Bronchial epithelial cell (primary cell): ENCODE results near the gene NSMCE1. TPM values are rescaled to one million over a fixed set of nuclear protein-coding genes. Genes with fewer than 3 reads are reported as not detected.
A peak's percentile ranks its signal among the peaks of the same experiment; 100 is the strongest.

Source experiments
- DNase-seq: peaks from one replicate; pipeline ENCODE4 v3.0.0-alpha.2; 2010; ENCODE audit warnings: low read depth
- FAIRE-seq: peaks from 2 replicates; lab custom pipeline; 2011; peaks lifted over from hg19 to GRCh38; lab: Jason Lieb, UNC
- H3K27me3 ChIP-seq: 2 replicates; pipeline ENCODE4 v1.5.1; 2011; ENCODE audit warnings: low read length; ENCODE audit not compliant: control insufficient read depth, insufficient read depth
- H3K36me3 ChIP-seq: 2 replicates; pipeline ENCODE4 v1.5.1; 2011; ENCODE audit warnings: low read length; ENCODE audit not compliant: control insufficient read depth, insufficient read depth
- H3K4me3 ChIP-seq: 2 replicates; pipeline ENCODE4 v1.5.1; 2011; ENCODE audit warnings: mild to moderate bottlenecking, low read depth, low read length, control low read depth
- total RNA-seq: library from RNA; depleted of rRNA; stranded (reverse); fragments of >200 nt; gene quantifications from 2 replicates; pipeline ENCODE4 v1.2.1, GENCODE V29; 2014
- TF ChIP-seq, protein P1 (sequence below): IDR thresholded peaks from 2 replicates; pipeline ENCODE4 v1.5.1; 2011; ENCODE audit warnings: mild to moderate bottlenecking, moderate library complexity, low read length, control low read depth, inconsistent platforms; ENCODE audit not compliant: insufficient read depth, severe bottlenecking

The NSMCE1 gene
- total RNA-seq, 1 donor from 2014 or later: 111 TPM

DNA sequence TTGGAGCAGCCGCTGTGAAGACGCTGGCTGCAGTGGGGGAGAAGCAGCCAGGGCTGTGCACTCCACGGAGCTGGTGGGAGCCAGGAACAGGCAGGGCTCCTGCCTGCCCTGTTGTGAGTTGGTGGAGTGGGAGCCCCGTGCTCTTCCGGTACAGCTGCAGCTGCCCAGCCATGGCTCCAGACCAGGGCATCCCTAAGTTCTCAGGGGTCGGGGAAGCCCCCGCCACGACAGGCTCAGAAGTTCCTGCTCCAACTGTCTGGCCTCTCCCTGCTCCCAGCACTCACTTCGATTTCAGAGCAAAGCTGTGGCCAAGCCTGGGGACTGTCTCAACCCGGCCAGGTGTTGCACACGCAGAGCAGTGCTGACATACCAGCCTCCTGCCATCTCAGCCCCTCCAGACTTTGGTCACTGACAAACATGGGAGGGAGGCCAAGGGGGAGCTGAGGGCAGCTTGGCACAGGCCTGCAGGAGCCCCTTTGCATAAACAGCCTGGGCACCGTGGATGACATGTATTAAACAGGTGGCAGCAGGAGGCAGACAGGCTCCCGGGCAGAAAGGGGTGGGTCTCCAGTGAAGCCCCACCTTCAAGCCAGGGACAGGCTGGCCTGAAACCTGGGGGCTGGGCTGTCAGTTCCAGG, 79.1 kb downstream of the NSMCE1 start:
- DNase-seq (no peak), FAIRE-seq (no peak)
- TF ChIP-seq, protein P1, sequence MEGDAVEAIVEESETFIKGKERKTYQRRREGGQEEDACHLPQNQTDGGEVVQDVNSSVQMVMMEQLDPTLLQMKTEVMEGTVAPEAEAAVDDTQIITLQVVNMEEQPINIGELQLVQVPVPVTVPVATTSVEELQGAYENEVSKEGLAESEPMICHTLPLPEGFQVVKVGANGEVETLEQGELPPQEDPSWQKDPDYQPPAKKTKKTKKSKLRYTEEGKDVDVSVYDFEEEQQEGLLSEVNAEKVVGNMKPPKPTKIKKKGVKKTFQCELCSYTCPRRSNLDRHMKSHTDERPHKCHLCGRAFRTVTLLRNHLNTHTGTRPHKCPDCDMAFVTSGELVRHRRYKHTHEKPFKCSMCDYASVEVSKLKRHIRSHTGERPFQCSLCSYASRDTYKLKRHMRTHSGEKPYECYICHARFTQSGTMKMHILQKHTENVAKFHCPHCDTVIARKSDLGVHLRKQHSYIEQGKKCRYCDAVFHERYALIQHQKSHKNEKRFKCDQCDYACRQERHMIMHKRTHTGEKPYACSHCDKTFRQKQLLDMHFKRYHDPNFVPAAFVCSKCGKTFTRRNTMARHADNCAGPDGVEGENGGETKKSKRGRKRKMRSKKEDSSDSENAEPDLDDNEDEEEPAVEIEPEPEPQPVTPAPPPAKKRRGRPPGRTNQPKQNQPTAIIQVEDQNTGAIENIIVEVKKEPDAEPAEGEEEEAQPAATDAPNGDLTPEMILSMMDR: no peak
- H3K4me3 ChIP-seq: no peak overlapping the region
- H3K27me3 ChIP-seq: no peaks in the 10 kb centered on the region
- H3K36me3 ChIP-seq: no peaks in the 10 kb centered on the region

DNA sequence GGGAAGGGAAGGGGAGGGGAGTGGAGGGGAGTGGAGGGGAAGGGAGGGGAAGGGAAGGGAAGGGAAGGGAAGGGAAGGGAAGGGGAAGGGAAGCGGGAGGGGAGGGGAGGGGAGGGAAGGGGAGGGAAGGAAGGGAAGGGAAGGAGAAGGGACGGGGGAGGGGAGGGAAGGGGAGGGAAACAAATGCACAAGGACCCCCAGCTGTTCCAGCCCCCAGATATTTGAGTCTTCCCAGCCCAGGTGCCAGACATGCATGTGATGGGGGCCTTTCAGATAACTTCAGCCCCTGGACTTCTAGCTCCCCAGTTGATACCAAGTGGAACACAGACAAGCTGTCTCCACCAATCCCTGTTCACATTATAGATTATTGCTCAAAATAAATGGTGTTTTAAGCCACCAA, 79.9 kb downstream of the NSMCE1 start:
- FAIRE-seq: no peak
- Histone ChIP-seq H3K4me3 (no peak overlapping the region), H3K27me3 (no peaks in the 10 kb centered on the region), H3K36me3 (no peaks in the 10 kb centered on the region)
- TF ChIP-seq, protein P1: no peak
- no peak for DNase-seq

DNA sequence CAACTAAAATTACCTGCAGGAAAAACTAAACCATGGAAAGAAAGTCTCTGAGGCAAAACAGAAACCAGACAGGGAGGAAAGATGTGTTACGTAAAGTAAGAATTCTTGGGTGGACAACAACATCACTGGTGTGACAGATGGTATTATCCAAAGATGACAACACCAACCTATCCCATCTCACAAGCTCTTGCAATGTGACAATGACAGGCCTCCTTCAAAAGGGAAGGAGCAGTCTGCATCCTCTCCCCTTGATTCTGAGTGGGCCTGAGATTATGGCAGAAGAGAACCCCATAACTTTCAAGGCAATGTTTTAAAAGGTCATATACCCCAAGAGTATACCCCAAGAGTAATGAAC, 82.8 kb downstream of the NSMCE1 start:
- TF ChIP-seq, protein P1: no peak

DNA sequence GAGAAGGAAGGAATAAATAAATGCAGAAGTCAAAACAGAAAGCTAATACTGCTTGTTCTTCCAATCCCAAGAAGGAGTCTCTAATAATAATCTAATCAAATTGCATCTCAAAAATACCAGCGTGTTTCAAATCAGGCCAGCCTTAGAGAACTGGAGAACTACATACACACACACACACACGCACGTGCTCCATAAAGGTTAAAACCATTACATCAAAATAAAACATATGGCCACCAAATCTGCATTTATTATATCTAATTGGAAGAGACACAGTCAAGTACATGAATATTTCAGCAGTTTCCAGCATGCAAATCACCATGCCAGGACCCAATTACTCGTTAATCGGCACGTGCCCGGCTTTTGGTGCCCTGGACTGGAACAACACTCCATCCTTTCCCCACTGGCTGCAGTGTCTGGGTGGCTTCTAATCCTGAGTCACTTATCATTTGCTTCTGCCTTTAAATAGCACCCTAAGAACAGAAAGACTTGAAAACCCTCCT, 85.6 kb downstream of the NSMCE1 start:
- DNase-seq (no peak), FAIRE-seq (no peak)
- H3K36me3 ChIP-seq: no peaks in the 10 kb centered on the region
- TF ChIP-seq, protein P1: no peak
- H3K27me3 ChIP-seq: peaks cover 5% of the 10 kb centered on the region
- H3K4me3 ChIP-seq: no peak overlapping the region

More for the DNA sequence above, 82.8 kb downstream of the NSMCE1 start:
- FAIRE-seq: no peak
- peaks cover 5% of the 10 kb centered on the region for H3K27me3 ChIP-seq
- DNase-seq: no peak
- no peaks in the 10 kb centered on the region for H3K36me3 ChIP-seq
- H3K4me3 ChIP-seq: no peak overlapping the region

DNA sequence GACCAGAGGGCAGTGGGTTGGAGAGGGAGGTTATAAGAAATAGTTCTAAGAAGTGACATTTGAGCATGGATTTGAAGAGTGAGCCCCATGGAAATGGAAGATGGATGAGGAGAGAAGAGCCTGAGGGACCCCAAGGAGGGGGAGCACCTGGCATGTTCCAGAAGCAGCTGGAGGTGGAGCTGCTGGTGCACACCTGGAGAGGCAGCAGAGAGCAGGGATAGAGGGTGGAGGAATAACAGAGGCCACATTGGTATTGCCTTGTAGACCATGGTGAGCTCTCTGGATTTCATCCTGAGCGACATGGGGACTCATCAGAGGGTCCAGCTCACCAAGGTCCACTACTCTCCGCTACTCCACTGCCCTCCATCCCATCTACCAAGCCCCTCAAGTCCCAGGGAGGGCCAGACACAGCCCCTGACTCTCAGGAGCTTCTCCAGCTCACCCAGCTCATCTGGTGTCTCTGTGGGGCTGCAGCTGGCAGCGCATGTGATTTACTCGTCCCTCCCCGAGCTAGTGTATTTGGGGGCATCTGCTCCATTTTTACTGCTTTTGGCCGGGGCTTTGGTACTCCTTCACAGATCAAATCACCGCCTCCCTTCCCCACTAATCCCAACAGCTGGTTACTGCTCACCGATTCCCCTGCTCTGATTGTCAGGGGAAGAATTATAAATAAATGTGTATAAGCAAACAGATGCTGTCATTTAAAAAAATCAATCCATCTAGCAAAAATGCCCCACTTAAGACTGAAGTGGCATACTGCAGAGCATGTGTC, 87.4 kb downstream of the NSMCE1 start:
- TF ChIP-seq, protein P1: peak; percentile 38
- DNase-seq: no peak
- FAIRE-seq: no peak
- Histone ChIP-seq H3K36me3 (no peaks in the 10 kb centered on the region), H3K27me3 (peaks cover 5% of the 10 kb centered on the region), H3K4me3 (no peak overlapping the region)
